Left ventricle myocardium inferior (tissue), 1 donor: ENCODE measurements around the gene PMEPA1. TPM values are rescaled to one million over a fixed set of nuclear protein-coding genes. Genes with fewer than 3 reads are reported as not detected.

Experiments
- DNase-seq: peaks from one replicate; pipeline ENCODE4 v3.0.0-alpha.2; 2020
- H3K27ac ChIP-seq: fragments of 200-600 bp; replicated peaks from 2 replicates; pipeline ENCODE4 v1.8.0; 2021
- H3K27me3 ChIP-seq: fragments of 200-600 bp; 2 replicates; pipeline ENCODE4 v1.8.0; 2021; ENCODE audit warnings: low read depth
- H3K36me3 ChIP-seq: fragments of 200-600 bp; 2 replicates; pipeline ENCODE4 v1.8.0; 2021
- H3K4me1 ChIP-seq: fragments of 200-600 bp; 2 replicates; pipeline ENCODE4 v1.8.0; 2021
- H3K4me3 ChIP-seq: fragments of 200-600 bp; 2 replicates; pipeline ENCODE4 v1.8.0; 2021; ENCODE audit warnings: mild to moderate bottlenecking, moderate library complexity
- H3K9me3 ChIP-seq: fragments of 200-600 bp; replicated peaks from 2 replicates; pipeline ENCODE4 v1.8.0; 2021
- intact Hi-C: fragments of 100-400 bp; cut with micrococcal nuclease; formaldehyde crosslinking; loops from one replicate; pipeline ENCODE4 v1.11.0; 2022
- total RNA-seq: library from RNA; stranded (reverse); fragmentation: NEBNext Ultra II Directional; extraction: Animal tissue kit (Norgen Biotek cat#: 25700); gene quantifications from one replicate; pipeline ENCODE4 v1.2.1, GENCODE V29; 2021
- TF ChIP-seq, protein P1 (sequence below): fragments of 200-600 bp; IDR thresholded peaks from 2 replicates; pipeline ENCODE4 v1.8.0; 2021; ENCODE audit warnings: antibody characterized with exemption, mild to moderate bottlenecking, borderline replicate concordance
- donor health status: DM: no; HTN: yes; CAD: no; lungs with severe emphysema.

The PMEPA1 gene
- total RNA-seq, 1 donor from 2014 or later: 36.4 TPM

DNA sequence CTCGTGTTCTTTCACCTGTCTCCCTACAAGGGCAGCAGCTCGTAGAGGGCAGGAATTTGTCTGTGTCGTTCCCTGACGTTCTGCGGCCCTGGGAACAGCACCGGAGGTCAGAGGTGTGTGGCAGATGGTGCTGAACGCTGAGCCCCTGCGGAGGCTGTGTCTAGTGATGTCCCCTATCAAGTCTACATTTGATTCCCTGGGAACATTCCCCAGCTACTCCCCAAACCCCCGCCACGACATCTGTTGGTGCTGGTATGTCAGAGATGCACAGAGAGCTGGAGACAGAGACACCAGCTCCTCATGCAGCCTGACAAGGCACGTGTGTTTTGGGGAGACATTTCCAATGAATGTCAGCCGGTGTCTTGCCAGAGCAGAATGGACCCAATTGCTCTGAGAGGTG, 7.7 kb downstream of the PMEPA1 start:
- TF ChIP-seq, protein P1, sequence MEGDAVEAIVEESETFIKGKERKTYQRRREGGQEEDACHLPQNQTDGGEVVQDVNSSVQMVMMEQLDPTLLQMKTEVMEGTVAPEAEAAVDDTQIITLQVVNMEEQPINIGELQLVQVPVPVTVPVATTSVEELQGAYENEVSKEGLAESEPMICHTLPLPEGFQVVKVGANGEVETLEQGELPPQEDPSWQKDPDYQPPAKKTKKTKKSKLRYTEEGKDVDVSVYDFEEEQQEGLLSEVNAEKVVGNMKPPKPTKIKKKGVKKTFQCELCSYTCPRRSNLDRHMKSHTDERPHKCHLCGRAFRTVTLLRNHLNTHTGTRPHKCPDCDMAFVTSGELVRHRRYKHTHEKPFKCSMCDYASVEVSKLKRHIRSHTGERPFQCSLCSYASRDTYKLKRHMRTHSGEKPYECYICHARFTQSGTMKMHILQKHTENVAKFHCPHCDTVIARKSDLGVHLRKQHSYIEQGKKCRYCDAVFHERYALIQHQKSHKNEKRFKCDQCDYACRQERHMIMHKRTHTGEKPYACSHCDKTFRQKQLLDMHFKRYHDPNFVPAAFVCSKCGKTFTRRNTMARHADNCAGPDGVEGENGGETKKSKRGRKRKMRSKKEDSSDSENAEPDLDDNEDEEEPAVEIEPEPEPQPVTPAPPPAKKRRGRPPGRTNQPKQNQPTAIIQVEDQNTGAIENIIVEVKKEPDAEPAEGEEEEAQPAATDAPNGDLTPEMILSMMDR: no peak
- intact Hi-C loops: no loop called here
- Histone ChIP-seq H3K36me3 (no peaks in the 10 kb centered on the region), H3K4me3 (no peak overlapping the region), H3K27ac (no peak overlapping the region), H3K27me3 (no peaks in the 10 kb centered on the region), H3K4me1 (peaks cover 53% of the 10 kb centered on the region), H3K9me3 (no peaks in the 10 kb centered on the region)
- DNase-seq: no peak

DNA sequence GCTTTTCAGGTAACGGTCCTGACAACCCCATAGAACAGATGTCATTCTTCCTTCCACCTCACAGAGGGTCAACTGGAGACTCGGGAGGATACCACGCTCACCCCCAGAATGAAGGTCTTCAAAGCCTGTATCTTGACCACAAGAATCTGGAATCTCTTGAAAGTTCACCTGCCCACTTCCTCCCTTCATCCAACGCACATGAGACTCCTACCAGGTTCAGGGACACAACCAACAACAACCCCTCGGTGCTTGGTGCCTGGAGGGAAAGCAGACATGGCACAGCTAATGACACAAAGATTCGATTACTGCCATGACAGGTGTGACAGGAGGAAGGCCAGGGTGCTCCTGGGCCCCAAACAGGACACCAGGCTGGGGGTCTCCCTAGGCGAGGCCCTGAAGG, 8.2 kb downstream of the PMEPA1 start:
- H3K4me1 ChIP-seq: peaks cover 57% of the 10 kb centered on the region
- TF ChIP-seq, protein P1: no peak
- intact Hi-C loops: no loop called here
- DNase-seq: no peak
- H3K4me3 ChIP-seq: no peak overlapping the region
- H3K27ac ChIP-seq: no peak overlapping the region
- no peaks in the 10 kb centered on the region for H3K27me3 ChIP-seq
- no peaks in the 10 kb centered on the region for H3K36me3 ChIP-seq
- no peaks in the 10 kb centered on the region for H3K9me3 ChIP-seq

DNA sequence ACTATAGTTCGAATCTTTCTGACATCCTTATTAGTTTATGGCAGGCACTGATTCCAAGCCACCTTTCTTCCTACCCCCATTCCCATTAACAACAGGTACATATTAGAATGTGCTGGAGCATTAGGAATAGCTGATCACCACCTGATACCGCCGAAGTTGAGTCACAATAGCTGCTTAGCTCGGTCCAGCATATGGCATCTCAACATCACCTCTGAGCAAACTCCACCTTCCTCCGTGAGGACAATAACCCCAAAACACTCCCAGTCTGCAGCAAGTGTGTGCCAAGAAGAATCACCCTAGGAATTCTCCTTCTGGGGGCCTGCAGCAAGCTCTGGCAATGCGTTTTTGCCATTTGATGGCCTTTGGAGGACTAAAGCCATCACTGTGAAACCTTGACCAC, 8.7 kb downstream of the PMEPA1 start:
- Histone ChIP-seq H3K27ac (no peak overlapping the region), H3K4me3 (no peak overlapping the region), H3K9me3 (no peaks in the 10 kb centered on the region), H3K36me3 (no peaks in the 10 kb centered on the region), H3K27me3 (no peaks in the 10 kb centered on the region), H3K4me1 (peaks cover 63% of the 10 kb centered on the region)
- DNase-seq: no peak
- intact Hi-C loops: no loop called here
- TF ChIP-seq, protein P1: no peak

DNA sequence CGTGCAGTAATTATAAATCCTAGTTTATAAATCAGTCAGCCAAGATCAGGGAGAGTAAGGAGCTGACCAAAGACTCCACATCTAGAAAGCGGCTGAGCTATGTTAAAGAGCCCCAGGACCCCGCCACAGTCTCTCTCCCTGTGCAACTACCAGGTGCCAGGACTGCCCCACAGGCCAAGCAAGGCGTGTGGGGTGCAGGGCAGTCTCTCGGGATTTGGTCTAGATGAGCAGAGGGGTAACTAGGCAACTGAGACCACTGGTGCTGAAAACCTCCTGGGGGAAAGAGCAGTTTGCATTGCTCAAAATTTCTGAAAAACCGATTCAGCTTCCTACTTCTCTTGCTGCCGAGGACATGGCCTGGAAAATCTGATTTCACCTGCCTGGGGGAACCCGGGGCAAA, 10.4 kb downstream of the PMEPA1 start:
- intact Hi-C loops: no loop called here
- H3K4me3 ChIP-seq: no peak overlapping the region
- H3K4me1 ChIP-seq: peaks cover 61% of the 10 kb centered on the region
- H3K9me3 ChIP-seq: no peaks in the 10 kb centered on the region
- no peaks in the 10 kb centered on the region for H3K36me3 ChIP-seq
- TF ChIP-seq, protein P1: no peak
- DNase-seq: no peak
- H3K27me3 ChIP-seq: no peaks in the 10 kb centered on the region
- no peak overlapping the region for H3K27ac ChIP-seq

DNA sequence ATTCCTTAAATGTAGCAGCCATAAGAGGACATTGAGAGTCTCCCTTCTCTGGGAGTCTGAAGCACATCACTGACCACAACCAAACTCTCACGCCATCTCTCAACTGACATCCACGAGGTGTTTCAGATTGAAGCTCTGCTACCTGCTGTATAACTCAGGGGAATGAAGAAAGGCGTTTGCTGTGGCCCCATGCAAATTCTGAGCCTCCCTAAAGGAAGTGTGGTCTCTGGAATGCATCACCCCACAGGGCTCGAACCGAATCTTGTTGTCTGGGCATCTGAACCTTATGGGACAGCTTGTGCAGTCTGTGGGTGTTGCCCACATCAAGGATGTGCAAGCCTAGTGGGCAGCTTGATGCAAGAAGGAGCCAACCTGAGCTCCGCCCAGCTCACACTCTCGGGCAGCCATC, 10.9 kb downstream of the PMEPA1 start:
- Histone ChIP-seq H3K27ac (no peak overlapping the region), H3K9me3 (no peaks in the 10 kb centered on the region), H3K36me3 (no peaks in the 10 kb centered on the region), H3K4me3 (no peak overlapping the region), H3K27me3 (no peaks in the 10 kb centered on the region), H3K4me1 (peaks cover 58% of the 10 kb centered on the region)
- intact Hi-C loops: no loop called here
- DNase-seq: no peak
- TF ChIP-seq, protein P1: no peak
